Mesendoderm (in vitro differentiated cells): ENCODE data around the gene PCK1.

Source experiments
- DNase-seq: peaks from one replicate; pipeline ENCODE4 v3.0.0; 2013
- H2AK5ac ChIP-seq: 2 replicates; pipeline ENCODE4 v1.6.1; 2013; ENCODE audit warnings: low read length, inconsistent platforms
- H2BK120ac ChIP-seq: 2 replicates; pipeline ENCODE4 v1.6.1; 2013; ENCODE audit warnings: low read depth, mild to moderate bottlenecking, low read length, moderate library complexity, mixed read lengths
- H2BK15ac ChIP-seq: replicated peaks from 2 replicates; pipeline ENCODE4 v1.6.1; 2013; ENCODE audit warnings: low read depth, mild to moderate bottlenecking, moderate library complexity
- H2BK5ac ChIP-seq: 2 replicates; pipeline ENCODE4 v1.6.1; 2013; ENCODE audit warnings: low read length, inconsistent platforms
- H3K18ac ChIP-seq: 2 replicates; pipeline ENCODE4 v1.6.1; 2013; ENCODE audit warnings: mild to moderate bottlenecking, low read length, mixed read lengths
- H3K23ac ChIP-seq: one replicate; pipeline ENCODE4 v1.6.1; 2013; ENCODE audit warnings: low read length
- H3K27ac ChIP-seq: 2 replicates; pipeline ENCODE4 v1.5.1; 2013; ENCODE audit warnings: low read depth, mild to moderate bottlenecking, inconsistent platforms, low read length, moderate library complexity
- H3K27me3 ChIP-seq: 2 replicates; pipeline ENCODE4 v1.6.1; 2013; ENCODE audit warnings: low read length, control low read depth, mild to moderate bottlenecking, inconsistent platforms; ENCODE audit not compliant: insufficient read depth, poor library complexity
- H3K36me3 ChIP-seq: 2 replicates; pipeline ENCODE4 v1.6.1; 2013; ENCODE audit warnings: low read length, inconsistent platforms; ENCODE audit not compliant: control insufficient read depth, insufficient read depth
- H3K4ac ChIP-seq: one replicate; pipeline ENCODE4 v1.6.1; 2013; ENCODE audit warnings: low read depth, mild to moderate bottlenecking, low read length, moderate library complexity
- H3K4me1 ChIP-seq: 2 replicates; pipeline ENCODE4 v1.6.1; 2013; ENCODE audit warnings: low read depth, low read length, inconsistent platforms; ENCODE audit not compliant: control insufficient read depth
- H3K4me2 ChIP-seq: 2 replicates; pipeline ENCODE4 v1.6.1; 2013; ENCODE audit warnings: low read length
- H3K4me3 ChIP-seq: 2 replicates; pipeline ENCODE4 v1.5.1; 2013; ENCODE audit warnings: mild to moderate bottlenecking, low read length
- H3K56ac ChIP-seq: one replicate; pipeline ENCODE4 v1.6.1; 2013; ENCODE audit warnings: low read length
- H3K79me1 ChIP-seq: 2 replicates; pipeline ENCODE4 v1.6.1; 2013; ENCODE audit warnings: low read length, inconsistent platforms
- H3K79me2 ChIP-seq: 2 replicates; pipeline ENCODE4 v1.6.1; 2013; ENCODE audit warnings: mild to moderate bottlenecking, low read length; ENCODE audit not compliant: control insufficient read depth, insufficient read depth
- H3K9ac ChIP-seq: 2 replicates; pipeline ENCODE4 v1.6.1; 2013; ENCODE audit warnings: low read length, inconsistent platforms
- H4K5ac ChIP-seq: one replicate; pipeline ENCODE4 v1.6.1; 2013; ENCODE audit warnings: low read length
- H4K8ac ChIP-seq: one replicate; pipeline ENCODE4 v1.6.1; 2013; ENCODE audit warnings: low read depth, mild to moderate bottlenecking, control low read depth, low read length, moderate library complexity
- WGBS: extraction: QIAGEN DNeasy Blood & Tissue Kit; methylation state at CpG from one replicate; pipeline ENCODE4 v1.1.7; 2013; ENCODE audit warnings: low lambda C conversion rate, missing lambda C conversion rate; ENCODE audit not compliant: insufficient coverage; ENCODE audit errors: extremely low coverage; 5-methylcytosine and 5-hydroxymethylcytosine counted together

The PCK1 gene

GRCh38 chr20:57613481-57613921 is 52.6 kb downstream of the PCK1 start:
- no peak overlapping the region for H3K9ac ChIP-seq
- no peak overlapping the region for H3K56ac ChIP-seq
- H4K5ac ChIP-seq = no peak overlapping the region
- no peak overlapping the region for H3K4me2 ChIP-seq
- no peak overlapping the region for H3K4ac ChIP-seq
- no peak overlapping the region for H2BK15ac ChIP-seq
- H3K79me2 ChIP-seq = no peaks in the 10 kb centered on the region
- H3K27ac ChIP-seq = no peak overlapping the region
- H2AK5ac ChIP-seq = no peak overlapping the region
- no peaks in the 10 kb centered on the region for H3K79me1 ChIP-seq
- H3K4me1 ChIP-seq = no peaks in the 10 kb centered on the region
- H3K4me3 ChIP-seq = no peak overlapping the region
- WGBS = no CpG with 5 or more reads among the region's 12 CpGs
- no peak overlapping the region for H2BK5ac ChIP-seq
- no peaks in the 10 kb centered on the region for H3K27me3 ChIP-seq
- no peak overlapping the region for H4K8ac ChIP-seq
- no peak overlapping the region for H3K18ac ChIP-seq
- no peak overlapping the region for H3K23ac ChIP-seq
- H2BK120ac ChIP-seq = no peak overlapping the region
- H3K36me3 ChIP-seq = no peaks in the 10 kb centered on the region
- no peak for DNase-seq

DNA sequence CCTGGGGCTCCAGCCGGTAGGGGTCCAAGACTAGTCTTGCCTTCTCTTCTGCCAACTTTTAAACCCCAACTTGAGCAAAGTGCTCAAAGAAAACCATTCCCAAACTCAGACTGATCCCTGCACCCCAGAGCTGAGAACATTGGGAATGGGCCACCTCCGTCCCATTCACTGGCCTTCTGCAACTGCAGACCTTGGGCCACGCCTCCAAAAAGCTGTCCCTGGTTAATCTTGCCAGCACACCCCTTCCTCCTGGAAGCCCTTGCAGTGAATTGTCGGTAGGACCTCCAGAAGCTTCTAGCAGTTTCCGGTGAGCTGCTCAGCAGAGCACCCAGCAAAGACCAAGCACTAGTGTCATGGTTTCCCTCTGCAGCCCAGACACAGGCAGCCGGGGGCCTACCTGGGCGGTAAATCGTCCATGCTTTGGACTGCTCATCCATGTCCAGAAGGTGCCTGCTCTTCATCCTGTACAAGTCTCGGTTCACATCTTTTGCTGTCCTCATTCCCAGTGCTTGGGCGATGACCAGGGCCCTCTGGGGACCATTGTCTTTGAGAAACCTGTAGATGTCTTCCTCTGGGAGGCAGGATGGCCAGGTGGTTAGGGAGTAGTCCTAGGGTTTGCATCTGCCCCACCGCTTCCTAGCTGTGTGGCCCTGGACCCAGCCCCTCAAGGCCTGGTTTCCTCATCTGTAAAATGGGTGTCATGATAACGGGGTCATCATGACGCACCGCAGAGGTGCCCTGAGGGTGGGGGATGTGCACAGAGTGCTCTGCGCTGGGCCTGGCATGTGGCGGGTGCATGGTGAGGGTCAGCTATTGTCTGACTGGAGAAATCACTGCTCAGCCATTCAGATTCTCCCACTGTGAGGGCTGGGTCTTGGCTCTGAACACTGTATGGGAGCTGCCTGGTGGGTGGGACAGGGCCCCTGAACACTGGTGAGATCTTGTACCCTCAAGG is 53.9 kb downstream of the PCK1 start:
- Histone ChIP-seq H4K5ac (no peak overlapping the region), H3K23ac (no peak overlapping the region), H3K4me2 (no peak overlapping the region), H3K4ac (no peak overlapping the region), H3K4me3 (no peak overlapping the region), H3K27ac (no peak overlapping the region), H3K4me1 (no peaks in the 10 kb centered on the region), H3K56ac (no peak overlapping the region), H4K8ac (no peak overlapping the region), H3K79me2 (no peaks in the 10 kb centered on the region), H2AK5ac (no peak overlapping the region), H2BK5ac (no peak overlapping the region), H3K36me3 (no peaks in the 10 kb centered on the region), H3K79me1 (no peaks in the 10 kb centered on the region), H2BK120ac (no peak overlapping the region), H3K9ac (no peak overlapping the region), H3K18ac (no peak overlapping the region), H3K27me3 (no peaks in the 10 kb centered on the region), H2BK15ac (no peak overlapping the region)
- no peak for DNase-seq
- WGBS = no CpG with 5 or more reads among the region's 16 CpGs

GRCh38 chr20:57615445-57615811 is 54.5 kb downstream of the PCK1 start:
- no peak for DNase-seq
- no peak overlapping the region for H3K4me3 ChIP-seq
- WGBS = no CpG with 5 or more reads among the region's 8 CpGs

DNA sequence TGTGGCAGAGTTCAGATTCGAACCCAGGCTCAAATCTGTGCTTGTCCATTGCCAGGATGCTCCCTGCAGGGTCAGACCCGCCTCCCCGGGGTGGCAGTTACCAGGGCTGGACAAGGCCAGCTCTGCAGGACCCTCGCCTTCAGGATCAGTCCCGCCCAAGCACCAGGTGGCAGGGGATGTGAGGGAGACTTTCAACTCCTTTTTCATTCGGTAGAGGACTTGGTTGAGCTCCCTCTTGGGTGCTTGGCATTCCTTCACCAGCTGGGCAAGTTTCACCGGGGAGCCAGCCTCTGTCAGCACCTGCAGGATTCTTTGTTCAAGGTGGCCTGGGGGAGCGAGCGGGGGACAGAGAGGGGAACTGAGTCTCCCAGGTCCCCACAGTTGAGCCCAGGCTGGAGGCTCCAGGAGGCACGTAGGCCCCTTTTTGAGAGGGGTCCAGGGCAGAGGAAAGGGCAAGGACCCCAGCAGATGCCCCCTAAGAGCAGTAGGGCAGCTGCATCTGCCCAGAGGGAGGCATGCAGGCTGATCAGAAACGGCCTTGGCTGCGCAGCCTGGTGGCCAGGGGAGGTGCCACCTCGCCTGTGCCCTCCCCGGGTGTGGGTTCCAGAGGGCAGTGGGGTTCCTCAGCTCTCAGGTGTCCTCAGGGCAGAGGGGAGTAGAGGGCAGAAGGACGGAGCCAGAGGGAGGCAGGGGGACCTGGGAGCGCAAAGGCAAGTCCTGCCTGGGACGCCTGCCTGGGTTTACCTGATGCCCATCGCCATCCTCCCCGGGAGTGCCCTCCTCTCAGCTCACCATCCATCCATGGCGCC is 55.4 kb downstream of the PCK1 start:
- no peak overlapping the region for H2BK5ac ChIP-seq

More at GRCh38 chr20:57615445-57615811, 54.5 kb downstream of the PCK1 start:
- no peaks in the 10 kb centered on the region for H3K27me3 ChIP-seq
- no peak overlapping the region for H3K56ac ChIP-seq
- no peak overlapping the region for H3K9ac ChIP-seq
- H2BK120ac ChIP-seq = no peak overlapping the region
- H3K4me2 ChIP-seq = no peak overlapping the region
- no peak overlapping the region for H3K27ac ChIP-seq
- no peaks in the 10 kb centered on the region for H3K36me3 ChIP-seq
- H3K18ac ChIP-seq = no peak overlapping the region
- no peaks in the 10 kb centered on the region for H3K4me1 ChIP-seq
- no peak overlapping the region for H2BK5ac ChIP-seq
- no peak overlapping the region for H4K8ac ChIP-seq
- H2BK15ac ChIP-seq = no peak overlapping the region
- no peaks in the 10 kb centered on the region for H3K79me1 ChIP-seq
- no peak overlapping the region for H3K4ac ChIP-seq
- no peaks in the 10 kb centered on the region for H3K79me2 ChIP-seq
- H2AK5ac ChIP-seq = no peak overlapping the region
- H4K5ac ChIP-seq = no peak overlapping the region
- no peak overlapping the region for H3K23ac ChIP-seq

DNA sequence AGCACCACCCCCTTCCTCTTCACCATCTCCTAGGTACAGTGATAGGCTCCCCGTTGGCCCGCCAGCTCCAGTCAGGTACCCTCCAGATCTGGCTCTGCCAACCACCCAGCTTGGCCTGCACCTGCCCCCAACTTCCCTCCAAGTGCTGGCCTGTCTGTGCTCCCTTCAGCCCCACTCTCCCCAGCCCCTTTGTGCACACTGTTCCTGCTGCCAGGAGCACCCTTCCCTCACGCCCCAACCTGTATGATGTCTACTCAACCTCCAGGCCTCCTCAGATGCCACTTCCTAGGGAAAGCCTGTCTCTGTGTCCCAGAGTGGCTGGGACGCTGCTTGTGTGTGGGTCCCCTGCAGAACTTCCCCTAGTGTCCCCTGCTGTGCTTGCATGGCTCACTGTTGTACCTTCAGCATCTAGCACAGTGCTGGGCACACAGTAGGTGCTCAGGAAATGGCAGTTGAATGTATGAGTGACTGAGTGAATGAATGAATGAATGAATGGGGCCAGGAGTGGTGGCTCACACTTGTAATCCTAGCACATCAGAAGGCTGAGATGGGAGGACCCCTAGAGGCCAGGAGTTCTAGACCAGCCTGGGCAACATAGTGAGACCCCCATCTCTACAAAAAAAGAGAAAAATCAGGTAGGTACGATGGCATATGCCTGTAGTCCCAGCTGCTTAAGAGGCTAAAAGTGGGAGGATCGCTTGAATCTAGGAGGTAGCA is 56.3 kb downstream of the PCK1 start:
- H3K27me3 ChIP-seq = no peaks in the 10 kb centered on the region
- H3K18ac ChIP-seq = no peak overlapping the region
- no peak overlapping the region for H3K56ac ChIP-seq
- H3K36me3 ChIP-seq = no peaks in the 10 kb centered on the region
- no peak overlapping the region for H4K8ac ChIP-seq
- H2AK5ac ChIP-seq = no peak overlapping the region
- H3K79me1 ChIP-seq = no peaks in the 10 kb centered on the region
- no peak overlapping the region for H2BK120ac ChIP-seq
- H3K79me2 ChIP-seq = no peaks in the 10 kb centered on the region
- H3K4me2 ChIP-seq = no peak overlapping the region
- no peak overlapping the region for H3K23ac ChIP-seq
- no peak overlapping the region for H4K5ac ChIP-seq
- H3K4ac ChIP-seq = no peak overlapping the region
- no peak overlapping the region for H2BK5ac ChIP-seq
- no peak overlapping the region for H3K9ac ChIP-seq
- H3K4me1 ChIP-seq = no peaks in the 10 kb centered on the region
- no peak overlapping the region for H3K27ac ChIP-seq
- DNase-seq = no peak
- H3K4me3 ChIP-seq = no peak overlapping the region
- WGBS = no CpG with 5 or more reads among the region's 6 CpGs
- no peak overlapping the region for H2BK15ac ChIP-seq

More for the DNA sequence above, 55.4 kb downstream of the PCK1 start:
- WGBS = no CpG with 5 or more reads among the region's 20 CpGs
- Histone ChIP-seq H3K9ac (no peak overlapping the region), H3K4me3 (no peak overlapping the region), H3K27me3 (no peaks in the 10 kb centered on the region), H3K56ac (no peak overlapping the region), H3K23ac (no peak overlapping the region), H3K4me1 (no peaks in the 10 kb centered on the region), H3K36me3 (no peaks in the 10 kb centered on the region), H3K4me2 (no peak overlapping the region), H2AK5ac (no peak overlapping the region), H3K18ac (no peak overlapping the region), H3K4ac (no peak overlapping the region), H3K79me2 (no peaks in the 10 kb centered on the region), H4K8ac (no peak overlapping the region), H3K27ac (no peak overlapping the region), H4K5ac (no peak overlapping the region), H2BK120ac (no peak overlapping the region), H2BK15ac (no peak overlapping the region), H3K79me1 (no peaks in the 10 kb centered on the region)
- no peak for DNase-seq
